PFSK-1 (cell line): Measurements from ENCODE around the gene HSD17B12.

Source experiments
- FOXP2 ChIP-seq: optimal IDR thresholded peaks from 2 replicates; pipeline ENCODE3; 2011; ENCODE audit warnings: borderline replicate concordance, control low read depth, inconsistent platforms; ENCODE audit not compliant: insufficient read depth; ENCODE audit errors: extremely low read length, extremely low read depth
- POLR2AphosphoS5 ChIP-seq: IDR thresholded peaks from 2 replicates; pipeline ENCODE4 v1.6.1; 2012; ENCODE audit warnings: low read depth, mild to moderate bottlenecking, control low read depth, low read length, moderate library complexity
- SIN3A ChIP-seq: IDR thresholded peaks from 2 replicates; pipeline ENCODE4 v1.6.1; 2012; ENCODE audit warnings: mild to moderate bottlenecking, low read length, moderate library complexity, borderline replicate concordance; ENCODE audit not compliant: insufficient read depth
- TAF1 ChIP-seq: IDR thresholded peaks from 2 replicates; pipeline ENCODE4 v1.6.1; 2012; ENCODE audit warnings: low read length, control low read depth, borderline replicate concordance; ENCODE audit not compliant: insufficient read depth
- TF ChIP-seq, protein P1 (sequence below), 2 experiments: IDR thresholded peaks; 2 replicates each; pipeline versions ENCODE4 v1.6.1 to v1.8.0; 2011 to 2012; ENCODE audit warnings: low read depth in 2 of 2, low read length in 2 of 2, control low read depth in 1 of 2, inconsistent platforms in 1 of 2, mild to moderate bottlenecking in 1 of 2, moderate library complexity in 1 of 2; ENCODE audit not compliant: insufficient read depth in 1 of 2

DNA sequence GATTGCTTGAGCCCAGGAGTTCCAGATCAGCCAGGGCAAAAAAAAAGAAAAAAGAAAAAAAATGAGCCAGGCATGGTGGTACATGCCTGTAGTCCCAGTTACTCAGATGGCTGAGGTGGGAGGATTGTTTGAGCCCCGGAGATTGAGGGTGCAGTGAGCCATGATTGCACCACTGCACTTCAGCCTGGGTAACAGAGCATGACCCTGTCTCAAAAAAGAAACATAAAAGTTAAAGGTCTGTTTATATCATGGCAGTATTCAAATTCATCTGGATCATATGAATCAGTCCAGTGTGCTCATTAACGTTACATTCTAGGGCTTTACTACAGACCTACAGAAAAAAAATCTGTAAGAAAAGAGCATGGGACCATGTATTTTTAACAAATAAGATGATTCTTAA is 13.9 kb downstream of the HSD17B12 start:
- TF ChIP-seq POLR2AphosphoS5 (no peak), TAF1 (no peak), SIN3A (no peak), FOXP2 (no peak)
- TF ChIP-seq, protein P1, sequence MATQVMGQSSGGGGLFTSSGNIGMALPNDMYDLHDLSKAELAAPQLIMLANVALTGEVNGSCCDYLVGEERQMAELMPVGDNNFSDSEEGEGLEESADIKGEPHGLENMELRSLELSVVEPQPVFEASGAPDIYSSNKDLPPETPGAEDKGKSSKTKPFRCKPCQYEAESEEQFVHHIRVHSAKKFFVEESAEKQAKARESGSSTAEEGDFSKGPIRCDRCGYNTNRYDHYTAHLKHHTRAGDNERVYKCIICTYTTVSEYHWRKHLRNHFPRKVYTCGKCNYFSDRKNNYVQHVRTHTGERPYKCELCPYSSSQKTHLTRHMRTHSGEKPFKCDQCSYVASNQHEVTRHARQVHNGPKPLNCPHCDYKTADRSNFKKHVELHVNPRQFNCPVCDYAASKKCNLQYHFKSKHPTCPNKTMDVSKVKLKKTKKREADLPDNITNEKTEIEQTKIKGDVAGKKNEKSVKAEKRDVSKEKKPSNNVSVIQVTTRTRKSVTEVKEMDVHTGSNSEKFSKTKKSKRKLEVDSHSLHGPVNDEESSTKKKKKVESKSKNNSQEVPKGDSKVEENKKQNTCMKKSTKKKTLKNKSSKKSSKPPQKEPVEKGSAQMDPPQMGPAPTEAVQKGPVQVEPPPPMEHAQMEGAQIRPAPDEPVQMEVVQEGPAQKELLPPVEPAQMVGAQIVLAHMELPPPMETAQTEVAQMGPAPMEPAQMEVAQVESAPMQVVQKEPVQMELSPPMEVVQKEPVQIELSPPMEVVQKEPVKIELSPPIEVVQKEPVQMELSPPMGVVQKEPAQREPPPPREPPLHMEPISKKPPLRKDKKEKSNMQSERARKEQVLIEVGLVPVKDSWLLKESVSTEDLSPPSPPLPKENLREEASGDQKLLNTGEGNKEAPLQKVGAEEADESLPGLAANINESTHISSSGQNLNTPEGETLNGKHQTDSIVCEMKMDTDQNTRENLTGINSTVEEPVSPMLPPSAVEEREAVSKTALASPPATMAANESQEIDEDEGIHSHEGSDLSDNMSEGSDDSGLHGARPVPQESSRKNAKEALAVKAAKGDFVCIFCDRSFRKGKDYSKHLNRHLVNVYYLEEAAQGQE (IDR thresholded peaks at IDR 0.05; ENCODE audit: insufficient read depth in 1 of 2, low read depth in 2 of 2, low read length in 2 of 2), result no peak
